HG03439 (cell line): ENCODE measurements around the gene EDNRA.

Experiments used
- ATAC-seq: cut with Tn5 transposase; IDR thresholded peaks from one replicate; pipeline ENCODE4 v1.9.1; 2021; ENCODE audit warnings: mild to moderate bottlenecking, moderate library complexity; ENCODE audit not compliant: unreplicated experiment

Gene EDNRA

DNA sequence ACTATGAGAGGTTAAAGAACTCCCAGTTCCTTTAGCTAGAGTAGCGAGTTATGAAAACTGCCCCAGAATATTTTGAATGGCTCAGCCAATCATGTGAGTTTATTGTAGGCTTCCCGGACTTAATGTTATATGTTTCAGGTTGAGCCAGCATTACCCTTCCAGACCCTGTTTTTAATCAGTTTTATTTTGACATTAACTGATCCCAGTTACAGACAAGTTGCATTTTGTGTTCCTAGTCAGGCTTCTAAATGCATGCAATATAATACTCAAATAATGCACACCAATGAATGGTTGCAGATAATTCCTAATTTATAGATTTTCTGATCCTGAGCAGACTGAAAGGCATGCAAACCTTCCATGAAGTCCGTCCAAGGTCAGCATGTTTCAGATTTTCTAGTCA lies 57.8 kb downstream of the EDNRA start:
- no peak for ATAC-seq

DNA sequence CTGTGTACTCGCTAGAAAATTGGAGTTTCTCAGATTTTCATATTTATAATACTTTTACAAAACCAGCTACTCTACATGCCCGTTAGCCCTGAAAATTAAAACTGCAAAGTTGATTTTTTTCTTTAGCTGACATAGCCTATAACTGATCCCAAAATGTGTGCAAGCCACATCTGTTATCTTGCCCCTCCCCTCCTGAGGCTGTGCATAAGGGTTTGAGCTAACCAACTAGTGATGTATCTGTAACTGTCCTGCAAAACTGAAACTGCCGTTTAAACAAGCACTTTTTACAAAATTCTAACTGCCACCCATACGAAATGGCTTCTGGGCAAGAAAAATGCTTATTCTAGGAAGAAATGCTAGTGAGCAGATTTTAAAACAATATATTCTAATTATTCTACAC lies 59.1 kb downstream of the EDNRA start:
- ATAC-seq = no peak

DNA sequence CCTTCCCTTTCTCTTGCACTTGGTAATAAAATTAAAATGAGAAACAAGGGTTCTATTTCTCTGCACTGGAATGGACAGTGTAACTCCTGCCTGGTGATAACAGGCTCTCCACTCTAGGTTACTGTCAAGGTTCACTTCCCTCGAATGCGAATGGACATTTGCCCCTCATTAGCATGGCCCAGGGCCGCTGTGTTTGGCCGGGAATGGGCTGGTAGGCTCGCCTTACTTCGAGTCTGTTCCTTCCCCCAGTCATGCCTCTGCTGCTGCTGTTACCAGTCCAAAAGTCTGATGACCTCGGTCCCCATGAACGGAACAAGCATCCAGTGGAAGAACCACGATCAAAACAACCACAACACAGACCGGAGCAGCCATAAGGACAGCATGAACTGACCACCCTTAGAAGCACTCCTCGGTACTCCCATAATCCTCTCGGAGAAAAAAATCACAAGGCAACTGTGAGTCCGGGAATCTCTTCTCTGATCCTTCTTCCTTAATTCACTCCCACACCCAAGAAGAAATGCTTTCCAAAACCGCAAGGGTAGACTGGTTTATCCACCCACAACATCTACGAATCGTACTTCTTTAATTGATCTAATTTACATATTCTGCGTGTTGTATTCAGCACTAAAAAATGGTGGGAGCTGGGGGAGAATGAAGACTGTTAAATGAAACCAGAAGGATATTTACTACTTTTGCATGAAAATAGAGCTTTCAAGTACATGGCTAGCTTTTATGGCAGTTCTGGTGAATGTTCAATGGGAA lies 61.5 kb downstream of the EDNRA start:
- ATAC-seq = no peak

DNA sequence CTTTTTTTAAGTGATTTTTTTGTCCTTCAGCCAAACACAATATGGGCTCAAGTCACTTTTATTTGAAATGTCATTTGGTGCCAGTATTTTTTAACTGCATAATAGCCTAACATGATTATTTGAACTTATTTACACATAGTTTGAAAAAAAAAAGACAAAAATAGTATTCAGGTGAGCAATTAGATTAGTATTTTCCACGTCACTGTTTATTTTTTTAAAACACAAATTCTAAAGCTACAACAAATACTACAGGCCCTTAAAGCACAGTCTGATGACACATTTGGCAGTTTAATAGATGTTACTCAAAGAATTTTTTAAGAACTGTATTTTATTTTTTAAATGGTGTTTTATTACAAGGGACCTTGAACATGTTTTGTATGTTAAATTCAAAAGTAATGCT lies 62.1 kb downstream of the EDNRA start:
- no peak for ATAC-seq

DNA sequence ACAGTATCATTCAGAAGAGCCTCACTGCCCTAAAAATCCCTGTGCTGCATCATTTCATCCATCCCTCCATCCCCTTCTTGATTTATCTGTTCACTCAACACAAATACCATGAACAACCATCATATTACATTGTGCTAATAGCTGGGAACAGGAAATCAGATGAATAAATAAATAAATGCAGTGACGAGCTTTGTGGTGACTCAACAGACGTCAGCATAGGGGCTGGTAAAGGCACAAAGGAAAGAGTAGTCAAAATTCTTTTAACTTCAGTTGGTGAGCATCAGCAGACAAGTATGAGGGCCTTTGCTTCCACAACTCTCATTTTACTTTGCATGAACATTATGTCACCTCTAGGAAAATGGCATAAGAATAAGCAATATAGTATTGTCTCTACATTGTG lies 65.5 kb downstream of the EDNRA start:
- no peak for ATAC-seq

DNA sequence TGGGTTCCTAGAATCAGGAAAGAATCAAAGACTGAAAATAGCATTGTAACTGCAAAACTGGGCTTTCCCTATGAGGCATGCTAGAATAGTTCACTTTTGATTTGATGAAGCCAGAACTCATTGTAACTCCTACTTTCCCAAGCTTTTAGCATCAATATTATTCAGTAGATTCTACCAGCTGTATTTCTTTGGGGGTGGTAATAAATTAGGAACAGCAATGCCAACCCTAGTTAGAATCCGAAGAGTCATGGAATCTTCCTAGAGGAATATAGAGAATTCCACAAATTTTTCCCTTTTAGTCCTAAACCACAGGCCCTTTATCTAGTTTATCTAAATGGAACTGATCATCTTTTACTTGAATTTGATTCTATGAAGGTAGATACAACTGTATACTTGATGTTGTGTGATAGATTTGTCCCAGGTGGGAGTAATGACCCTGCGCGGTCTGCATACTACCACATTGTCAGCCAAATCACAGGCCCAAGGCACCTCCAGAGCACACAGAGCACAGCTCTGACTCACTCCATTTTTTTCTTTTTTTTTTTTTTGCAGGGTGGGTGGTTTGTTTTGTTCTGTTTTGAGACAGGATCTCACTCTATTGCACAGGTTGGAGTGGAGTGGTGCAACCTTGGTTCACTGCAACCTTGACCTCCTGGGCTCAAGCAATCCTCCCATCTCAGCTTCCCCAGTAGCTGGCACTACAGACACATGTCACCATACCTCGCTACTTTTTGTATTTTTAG lies 66.6 kb downstream of the EDNRA start:
- ATAC-seq = peak; percentile 39

DNA sequence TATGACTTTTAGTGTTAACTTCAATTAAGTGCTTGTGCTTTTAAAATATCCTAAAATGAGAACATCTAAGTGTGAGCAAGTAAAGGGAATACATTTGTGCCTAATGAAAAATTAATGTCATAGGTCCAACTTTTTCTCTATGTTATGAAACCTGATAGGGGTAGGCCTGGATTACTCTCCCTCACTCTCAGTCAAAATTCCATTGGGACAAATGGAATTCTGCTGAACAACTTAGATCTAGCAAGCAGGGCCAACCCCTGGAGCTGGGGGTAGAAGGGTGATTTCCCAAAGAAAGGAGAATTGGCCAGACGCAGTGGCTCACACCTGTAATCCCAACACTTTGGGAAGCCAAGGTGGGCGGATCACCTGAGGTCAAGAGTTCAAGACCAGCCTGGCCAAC lies 67.4 kb downstream of the EDNRA start:
- ATAC-seq = no peak

DNA sequence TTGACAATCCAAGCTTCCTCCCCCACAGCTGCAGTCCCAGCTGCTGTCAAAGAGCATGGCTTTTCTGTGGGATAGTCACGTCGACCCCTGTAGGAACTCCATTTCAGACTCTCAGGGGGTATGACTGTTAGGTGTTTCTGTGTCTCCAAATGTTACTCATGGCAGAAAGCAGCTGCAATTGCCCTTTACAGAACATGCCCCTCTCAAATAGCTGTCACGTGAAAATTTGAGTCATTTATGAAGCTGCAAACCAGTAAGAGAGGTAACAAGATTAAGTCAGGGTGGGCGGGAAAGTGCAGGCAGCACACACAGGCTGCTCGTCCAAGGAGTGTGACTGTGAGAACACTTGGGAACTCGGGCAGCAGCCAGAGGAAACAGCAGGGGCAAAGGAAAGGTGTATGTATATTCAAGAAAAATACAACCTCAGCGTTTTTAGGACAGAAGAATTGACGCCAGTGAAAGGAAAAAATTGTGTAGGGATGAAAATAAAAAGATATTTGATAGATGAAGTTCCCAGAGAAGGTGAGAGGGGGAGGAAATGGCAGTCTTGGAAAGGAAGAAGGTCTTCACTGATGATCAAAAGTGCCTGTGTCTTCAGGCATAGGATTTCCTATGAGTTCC lies 69.8 kb downstream of the EDNRA start:
- ATAC-seq = peak; percentile 84

DNA sequence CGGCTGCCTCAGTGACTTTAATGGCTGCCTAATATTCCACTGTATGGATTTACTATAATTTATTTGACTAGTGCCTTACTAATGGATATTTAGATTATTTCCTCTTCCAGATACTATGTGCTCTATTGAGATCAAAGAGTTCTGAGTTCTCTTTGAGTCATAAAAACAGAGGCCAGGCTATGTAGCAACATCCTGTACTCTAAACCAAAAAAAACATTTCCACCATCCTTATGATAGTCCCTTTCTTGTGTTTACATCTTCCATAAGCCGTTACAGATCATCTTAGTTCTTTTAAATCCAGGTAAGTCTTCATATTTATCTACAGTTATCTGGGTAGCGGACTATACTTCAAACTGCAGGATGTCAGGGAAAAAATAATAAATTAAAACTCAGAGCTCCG lies 79.7 kb downstream of the EDNRA start:
- no peak for ATAC-seq

DNA sequence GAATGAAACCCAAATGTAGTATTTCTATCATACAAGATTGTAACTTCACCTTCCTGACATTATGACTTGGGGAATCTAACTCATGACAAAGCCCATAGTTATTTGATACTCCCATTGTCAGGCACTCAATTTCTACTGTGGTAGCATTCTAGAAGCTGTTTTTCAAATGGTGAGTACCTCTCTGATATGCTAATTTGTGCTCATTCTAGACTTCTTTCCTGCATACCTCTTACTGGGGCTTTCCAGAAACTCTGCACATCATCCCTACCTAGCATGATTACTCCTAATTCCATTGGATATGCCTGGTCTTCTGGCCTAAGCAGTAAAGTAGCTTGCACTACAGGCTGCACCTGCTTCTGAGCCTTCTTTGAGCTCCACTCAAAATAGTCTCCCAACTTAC lies 85.9 kb downstream of the EDNRA start:
- no peak for ATAC-seq

DNA sequence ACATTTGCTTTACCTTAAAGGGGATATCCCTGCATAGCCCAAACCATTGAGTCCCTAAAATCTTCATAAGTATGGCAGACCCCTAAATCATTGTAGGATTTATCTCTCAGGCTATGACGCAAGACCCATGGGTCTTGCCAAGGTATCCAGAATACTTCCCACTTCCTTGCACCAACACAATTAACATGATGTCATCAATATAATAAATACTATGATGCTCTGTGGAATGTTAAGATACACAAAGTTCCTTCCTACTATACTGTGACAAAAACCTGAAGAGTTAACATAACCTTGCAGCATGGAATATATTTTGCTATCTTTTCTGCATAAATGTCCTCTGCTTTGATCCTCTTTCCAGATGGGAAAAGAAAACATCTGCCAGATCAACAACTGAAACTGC lies 86.4 kb downstream of the EDNRA start:
- ATAC-seq = no peak

DNA sequence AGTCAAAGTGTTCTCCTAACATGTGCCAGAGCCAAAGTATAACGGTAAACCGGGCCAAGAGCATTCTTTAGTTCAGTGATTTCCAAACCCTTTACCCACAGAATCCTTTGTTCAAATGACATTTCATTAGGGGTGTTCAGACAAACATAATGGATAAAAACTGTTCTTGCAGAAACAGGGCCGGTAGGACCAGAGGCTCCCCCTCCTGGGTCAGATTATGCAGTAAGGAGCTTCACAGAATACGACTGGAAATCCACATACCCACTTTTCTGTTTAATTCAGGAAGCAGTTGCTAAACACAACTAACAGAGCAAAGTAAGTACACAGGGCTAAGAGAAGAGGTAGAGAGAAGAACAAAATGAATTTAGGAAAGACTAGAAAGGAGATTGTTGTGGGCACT lies 89.7 kb downstream of the EDNRA start:
- no peak for ATAC-seq

DNA sequence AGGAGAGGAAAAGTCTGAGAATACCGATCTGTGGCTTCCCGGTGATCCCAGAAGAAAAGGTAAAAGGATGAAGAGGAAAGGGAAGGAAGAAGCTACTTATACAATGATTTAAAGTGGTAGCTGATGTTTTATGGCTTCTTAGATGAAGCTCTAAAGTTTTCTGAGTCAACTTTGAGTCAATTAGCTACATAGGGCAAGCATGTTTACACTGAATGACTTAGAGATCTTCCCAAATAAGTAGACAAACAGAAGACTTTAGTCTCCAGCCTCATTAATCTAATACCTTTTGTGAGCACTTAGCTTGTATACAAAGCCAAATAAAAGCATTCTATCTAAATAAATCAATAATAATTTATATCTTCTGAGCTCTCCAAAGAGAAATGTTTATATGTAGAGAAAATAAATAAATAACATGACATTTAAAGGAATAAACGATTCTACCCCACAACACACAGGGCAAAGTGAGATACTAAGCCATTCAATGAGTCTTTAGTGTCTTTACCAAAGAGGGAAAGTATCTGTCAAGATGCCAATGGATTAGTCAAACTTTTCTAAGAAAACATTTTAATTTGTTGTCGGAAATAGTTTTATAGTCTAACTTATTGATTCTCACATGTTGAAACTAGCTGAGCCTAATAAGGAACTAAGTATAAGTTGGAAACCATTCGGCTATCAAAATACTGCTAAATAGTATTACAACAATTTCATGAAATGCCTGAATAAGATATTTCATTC lies 90.3 kb downstream of the EDNRA start:
- ATAC-seq = no peak

DNA sequence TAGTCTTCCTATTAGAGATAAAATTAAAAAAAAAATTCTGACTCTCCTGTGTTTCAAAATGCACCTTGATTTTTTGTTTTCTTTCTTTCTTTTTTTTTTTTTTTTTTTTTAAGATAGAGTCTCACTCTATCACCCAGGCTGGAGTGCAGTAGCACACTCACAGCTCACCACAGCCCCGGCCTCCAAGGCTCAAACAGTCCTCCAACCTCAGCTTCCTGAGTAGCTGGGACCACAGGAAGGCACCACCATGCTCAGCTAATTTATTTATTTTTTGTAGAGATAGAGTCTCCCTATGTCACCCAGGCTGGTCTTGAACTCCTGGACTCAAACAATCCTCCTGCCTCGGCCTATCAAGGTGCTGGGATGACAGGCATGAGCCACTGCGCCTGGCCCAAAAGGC lies 95.2 kb downstream of the EDNRA start:
- ATAC-seq = no peak

DNA sequence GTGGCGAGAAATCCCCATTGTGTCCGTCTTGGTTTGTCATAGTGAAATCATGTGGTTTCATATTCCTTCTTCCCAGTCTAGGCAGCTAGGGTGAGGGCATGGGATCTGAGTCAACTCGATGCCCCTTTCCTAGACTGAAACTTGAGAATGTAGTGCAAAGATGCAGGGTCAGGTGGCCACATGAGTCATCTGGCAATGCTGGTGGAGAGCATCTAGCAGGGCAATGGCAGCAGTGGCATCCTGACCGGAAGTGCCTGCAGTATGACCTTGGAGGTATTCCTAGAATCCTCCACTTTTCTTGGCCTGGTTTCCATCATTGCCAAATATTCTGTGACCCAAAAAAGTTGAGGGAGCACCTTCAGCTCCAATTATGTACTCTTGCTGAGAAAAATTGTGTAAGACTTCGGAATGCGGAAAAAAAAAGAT lies 97.2 kb downstream of the EDNRA start:
- no peak for ATAC-seq

DNA sequence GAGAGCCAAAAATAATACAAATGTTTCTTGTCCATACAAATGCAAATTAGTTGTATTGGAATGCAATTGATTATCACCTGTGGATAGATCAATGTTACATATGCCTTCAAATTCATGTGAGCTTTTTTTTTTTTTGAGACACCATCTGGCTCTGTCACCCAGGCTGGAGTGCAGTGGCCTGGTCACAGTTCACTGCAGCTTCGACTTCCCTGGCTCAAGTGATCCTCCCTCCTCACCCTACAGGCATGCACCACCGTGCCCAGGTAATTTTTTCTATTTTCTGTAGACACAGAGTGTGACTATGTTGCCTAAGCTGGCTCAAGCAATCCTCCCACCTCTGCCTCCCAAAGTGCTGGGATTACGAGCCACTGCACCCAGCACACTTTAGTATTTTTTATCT lies 97.7 kb downstream of the EDNRA start:
- no peak for ATAC-seq

DNA sequence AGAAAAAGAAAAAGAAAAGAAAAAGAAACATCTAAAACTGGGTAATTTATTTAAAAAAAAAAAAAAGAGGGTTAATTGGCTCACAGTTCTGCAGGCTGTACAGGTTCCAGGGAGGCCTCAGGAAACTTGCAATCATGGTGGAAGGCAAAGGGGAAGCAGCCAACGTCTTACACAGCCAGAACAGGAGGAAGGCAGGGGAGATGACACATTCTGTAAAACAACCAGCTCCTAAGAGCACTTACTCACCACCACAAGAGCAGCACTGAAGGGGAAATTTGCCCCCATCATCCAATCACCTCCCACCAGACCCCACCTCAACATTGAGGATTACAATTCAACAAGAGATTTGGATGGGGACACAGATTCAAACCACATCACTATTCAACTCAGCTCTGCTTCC lies 99.5 kb downstream of the EDNRA start:
- no peak for ATAC-seq

DNA sequence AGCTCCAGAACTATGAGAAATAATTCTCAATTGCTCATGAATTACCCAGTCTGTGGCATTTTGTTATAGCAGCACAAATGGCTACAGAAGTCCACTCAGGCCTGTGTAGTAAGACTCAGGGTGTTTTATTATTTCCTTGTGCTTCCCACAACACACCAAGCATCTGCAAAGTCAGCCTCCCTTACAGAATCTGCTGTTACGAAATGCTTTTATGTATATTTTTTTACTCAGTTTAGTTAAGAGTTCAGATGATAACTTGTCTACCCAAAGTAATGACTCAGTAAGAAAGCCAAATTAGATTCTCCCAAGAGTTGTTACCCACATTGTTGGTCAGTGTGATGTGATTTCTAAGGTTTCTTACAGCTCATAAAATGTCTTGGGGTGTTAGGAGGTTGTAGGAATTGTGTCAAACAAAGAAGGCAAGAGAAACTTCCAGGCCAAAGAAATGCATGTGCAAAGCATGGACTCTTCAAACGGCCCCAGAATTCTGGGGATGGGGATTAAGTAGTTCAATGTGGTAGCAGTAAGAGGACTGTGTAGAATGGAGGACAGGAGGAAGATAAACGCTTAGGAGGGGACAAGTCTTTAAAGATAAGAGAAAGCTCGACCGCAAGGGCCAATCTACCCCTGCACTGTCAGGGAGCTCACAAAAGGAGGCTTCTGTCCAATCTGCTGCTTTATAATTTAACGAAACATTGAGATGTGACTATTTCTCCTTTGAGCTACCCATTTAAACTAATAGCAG lies 100.9 kb downstream of the EDNRA start:
- ATAC-seq = no peak

DNA sequence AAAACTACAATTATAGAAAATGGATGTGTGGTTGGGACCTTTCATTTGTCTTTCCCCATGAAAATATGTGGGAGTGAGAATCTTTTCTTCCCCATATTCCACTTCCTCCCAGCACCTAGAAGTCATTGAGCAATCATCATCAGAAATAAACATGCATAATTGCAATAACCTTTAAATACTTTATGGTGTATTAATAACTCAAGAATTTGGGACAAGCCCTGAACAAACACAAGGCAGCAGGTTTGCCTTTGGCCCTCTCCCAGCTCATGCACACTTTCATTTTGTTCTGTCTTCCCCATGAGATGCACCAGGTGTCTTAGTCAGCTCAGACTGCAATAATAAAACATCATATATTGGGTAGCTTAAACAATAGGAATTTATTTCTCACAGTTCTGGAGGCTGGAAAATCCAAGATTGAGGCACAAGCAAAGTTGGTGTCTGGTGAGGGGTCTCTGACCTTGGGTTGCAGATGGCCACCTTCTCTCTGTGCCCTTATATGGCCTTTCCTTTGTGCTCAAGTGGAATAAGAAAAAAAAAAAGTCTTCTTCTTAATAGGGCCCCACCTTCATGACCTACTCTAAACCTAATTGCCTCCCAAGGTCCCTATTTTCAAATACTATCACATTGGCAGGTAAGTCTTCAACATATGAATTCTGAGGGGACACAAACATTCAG lies 101.6 kb downstream of the EDNRA start:
- ATAC-seq = no peak

DNA sequence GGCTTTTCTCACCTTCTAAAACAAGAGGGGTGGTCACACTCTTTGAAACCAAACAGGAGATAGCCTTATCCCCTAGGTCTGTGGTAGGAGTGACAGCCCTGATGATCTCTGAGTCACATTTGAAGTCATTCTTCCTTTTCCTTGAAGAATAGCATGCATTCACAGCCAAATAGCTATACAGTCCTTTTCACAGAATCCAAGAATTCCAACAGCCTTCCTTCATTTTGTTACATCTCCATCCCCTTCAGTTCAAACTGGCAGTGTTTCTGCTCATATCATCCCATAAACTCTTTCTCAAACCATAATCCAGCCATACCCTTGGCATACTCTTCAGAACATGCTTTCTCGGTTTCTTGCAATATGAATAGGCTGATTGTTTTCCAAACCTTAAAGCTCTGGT lies 103.0 kb downstream of the EDNRA start:
- no peak for ATAC-seq
